H4 (cell line): ENCODE data around the gene ZNF254. TPM values are rescaled to one million over a fixed set of nuclear protein-coding genes. Genes with fewer than 3 reads are reported as not detected.
"Not testable (repeated sequence)": the region's sequence is repeated elsewhere in the genome, so short reads cannot be mapped to it uniquely, and the experiment has no call there.

Experiments
- DNase-seq: peaks from one replicate; pipeline ENCODE4 v3.0.0-alpha.2; 2015; ENCODE audit warnings: low spot score
- total RNA-seq: library from RNA; depleted of rRNA; stranded (reverse); fragments of >200 nt; shearing (Covaris generic); gene quantifications from 2 replicates; pipeline ENCODE4 v1.2.3, GENCODE V29; 2014; rRNA removed

ZNF254 gene
- total RNA-seq, result 15.1 and 19.4 TPM in 2 replicates

- peak; percentile 96 for DNase-seq
Measured at GRCh38 chr19:24086974-24087595, at the start of gene ZNF254. Gene ZNF254 (plus strand): TSS chr19:24087187. CDS start chr19:24087308, 121 bp downstream.

GRCh38 chr19:24040621-24041020 lies 46.4 kb upstream of the ZNF254 start:
- DNase-seq, result no peak

- not testable (repeated sequence) for DNase-seq
Measured at GRCh38 chr19:24041326-24041725, 45.7 kb upstream of the ZNF254 start.

GRCh38 chr19:24046550-24046949 lies 40.4 kb upstream of the ZNF254 start:
- DNase-seq, result no peak

GRCh38 chr19:24048261-24048660 lies 38.7 kb upstream of the ZNF254 start:
- DNase-seq, result no peak

GRCh38 chr19:24049537-24049936 lies 37.5 kb upstream of the ZNF254 start:
- DNase-seq, result no peak

- no peak for DNase-seq
Measured at GRCh38 chr19:24051516-24051915, 35.5 kb upstream of the ZNF254 start.

GRCh38 chr19:24052811-24053210 lies 34.2 kb upstream of the ZNF254 start:
- DNase-seq, result no peak

GRCh38 chr19:24053601-24054000 lies 33.4 kb upstream of the ZNF254 start:
- DNase-seq, result no peak

GRCh38 chr19:24054044-24054935 lies 32.7 kb upstream of the ZNF254 start:
- peak; percentile 65 for DNase-seq

GRCh38 chr19:24055548-24055947 lies 31.4 kb upstream of the ZNF254 start:
- no peak for DNase-seq

GRCh38 chr19:24057144-24057543 lies 29.8 kb upstream of the ZNF254 start:
- DNase-seq, result no peak

- DNase-seq, result no peak
Measured at GRCh38 chr19:24059563-24060295, 27.3 kb upstream of the ZNF254 start.

- DNase-seq, result no peak
Measured at GRCh38 chr19:24060687-24061356, 26.2 kb upstream of the ZNF254 start.

GRCh38 chr19:24062190-24062589 lies 24.8 kb upstream of the ZNF254 start:
- no peak for DNase-seq

GRCh38 chr19:24063295-24063694 lies 23.7 kb upstream of the ZNF254 start:
- no peak for DNase-seq

- DNase-seq, result no peak
Measured at GRCh38 chr19:24064175-24064574, 22.8 kb upstream of the ZNF254 start.

- no peak for DNase-seq
Measured at GRCh38 chr19:24065243-24065642, 21.7 kb upstream of the ZNF254 start.

GRCh38 chr19:24065865-24066604 lies 21.0 kb upstream of the ZNF254 start:
- no peak for DNase-seq

- DNase-seq, result no peak
Measured at GRCh38 chr19:24069905-24070657, 16.9 kb upstream of the ZNF254 start.
